Activated T-cell treated with anti-CD3 and anti-CD28 coated beads, Interleukin-2, amount 50 U/mL, for 24 hours (primary cell): Measurements from ENCODE around the gene USH1G.

Source experiments
- DNase-seq: peaks from one replicate; pipeline ENCODE4 v3.0.0-alpha.2; 2020
- H3K27ac Mint-ChIP-seq: 2 replicates; pipeline ENCODE4 v1.8.0; 2020; ENCODE audit warnings: mild to moderate bottlenecking, mixed read lengths
- H3K27me3 Mint-ChIP-seq: 2 replicates; pipeline ENCODE4 v1.8.0; 2020; ENCODE audit warnings: mixed read lengths
- H3K36me3 Mint-ChIP-seq: 2 replicates; pipeline ENCODE4 v1.8.0; 2020; ENCODE audit warnings: low read depth, mixed read lengths
- H3K4me1 Mint-ChIP-seq: 2 replicates; pipeline ENCODE4 v1.8.0; 2020; ENCODE audit warnings: low read depth, mixed read lengths
- H3K4me3 Mint-ChIP-seq: 2 replicates; pipeline ENCODE4 v1.8.0; 2020; ENCODE audit warnings: mild to moderate bottlenecking, moderate library complexity, mixed read lengths
- H3K9me3 Mint-ChIP-seq: 2 replicates; pipeline ENCODE4 v1.8.0; 2020; ENCODE audit warnings: mixed read lengths

The USH1G gene

DNA sequence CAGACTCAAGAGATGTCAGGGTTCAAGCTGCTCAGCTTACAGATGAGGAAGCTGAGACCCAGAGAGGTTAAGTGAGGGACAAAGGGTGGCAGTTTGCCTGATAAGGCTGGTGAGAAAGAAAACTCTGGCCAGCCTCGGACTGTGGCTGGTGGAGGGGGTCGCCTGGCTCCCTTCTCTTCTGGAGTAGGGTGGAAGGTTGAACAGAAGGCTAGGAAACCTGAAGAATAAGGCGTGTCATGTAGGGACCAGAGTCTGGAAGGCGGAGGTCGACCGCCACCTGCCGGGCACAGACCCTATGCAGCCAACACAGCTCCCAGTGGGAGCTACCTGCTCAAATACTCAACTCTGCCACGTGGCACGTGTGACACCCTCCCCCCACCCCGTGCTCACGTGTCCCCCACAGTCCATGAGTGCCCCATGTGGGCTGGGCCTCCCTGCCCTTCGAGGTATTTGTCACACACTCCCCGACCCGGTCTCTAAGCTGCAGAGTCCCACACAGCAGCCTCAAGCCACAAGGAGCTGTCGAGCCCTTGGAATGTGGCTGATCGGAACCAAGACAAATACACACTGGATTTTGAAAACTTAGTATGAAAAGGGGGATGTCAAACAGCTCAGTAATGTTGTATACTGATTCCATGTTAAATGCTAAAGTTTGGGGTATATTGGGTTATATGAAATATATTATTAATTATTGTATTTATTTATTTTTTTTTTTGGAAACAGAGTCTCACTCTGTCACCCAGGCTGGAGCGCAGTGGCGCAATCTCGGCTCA is 37.7 kb upstream of the USH1G start:
- no peak overlapping the region for H3K27ac Mint-ChIP-seq
- DNase-seq, result peak; percentile 59
- H3K27me3 Mint-ChIP-seq, result no peaks in the 10 kb centered on the region

DNA sequence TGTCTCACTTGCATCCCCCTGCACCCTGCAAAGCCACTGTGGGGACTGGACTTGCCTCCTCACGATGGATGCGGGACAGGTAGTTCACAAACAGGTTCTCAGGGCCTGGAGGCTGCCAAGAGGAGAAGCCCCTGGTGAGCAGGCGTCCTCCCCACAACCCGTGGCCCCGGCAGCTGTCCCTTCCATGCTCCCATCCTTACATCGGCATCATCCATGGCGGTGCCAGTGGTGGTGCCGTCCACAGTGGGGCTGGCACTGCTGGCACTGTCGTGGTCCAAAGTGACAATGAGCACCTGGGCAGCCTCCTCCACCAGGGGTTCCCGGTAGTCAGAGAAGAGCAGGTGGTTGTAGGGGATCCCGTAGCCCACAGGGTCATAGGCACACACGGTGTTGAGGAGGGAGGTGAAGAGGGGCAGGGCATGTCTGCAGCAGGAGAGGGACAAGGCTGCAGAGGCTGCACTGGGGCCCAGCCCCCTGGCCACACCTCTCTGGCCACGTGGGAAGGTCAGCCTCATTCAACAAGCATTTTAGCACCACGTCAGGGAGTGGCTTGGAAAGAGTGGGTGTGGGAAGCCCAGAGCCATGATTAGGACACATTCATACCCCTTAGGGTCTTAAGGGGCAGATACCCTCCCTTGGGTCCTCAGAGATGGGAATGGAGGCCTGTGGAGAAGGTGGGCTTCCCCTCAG is 36.9 kb upstream of the USH1G start:
- DNase-seq, result no peak
- no peaks in the 10 kb centered on the region for H3K27me3 Mint-ChIP-seq
- peaks cover 5% of the 10 kb centered on the region for H3K4me1 Mint-ChIP-seq
- no peak overlapping the region for H3K27ac Mint-ChIP-seq
- no peaks in the 10 kb centered on the region for H3K9me3 Mint-ChIP-seq
- no peaks in the 10 kb centered on the region for H3K36me3 Mint-ChIP-seq
- H3K4me3 Mint-ChIP-seq, result no peak overlapping the region

More for the DNA sequence above, 37.7 kb upstream of the USH1G start:
- Mint-ChIP-seq H3K4me3 (no peak overlapping the region), H3K9me3 (no peaks in the 10 kb centered on the region), H3K36me3 (no peaks in the 10 kb centered on the region), H3K4me1 (peaks cover 5% of the 10 kb centered on the region)

DNA sequence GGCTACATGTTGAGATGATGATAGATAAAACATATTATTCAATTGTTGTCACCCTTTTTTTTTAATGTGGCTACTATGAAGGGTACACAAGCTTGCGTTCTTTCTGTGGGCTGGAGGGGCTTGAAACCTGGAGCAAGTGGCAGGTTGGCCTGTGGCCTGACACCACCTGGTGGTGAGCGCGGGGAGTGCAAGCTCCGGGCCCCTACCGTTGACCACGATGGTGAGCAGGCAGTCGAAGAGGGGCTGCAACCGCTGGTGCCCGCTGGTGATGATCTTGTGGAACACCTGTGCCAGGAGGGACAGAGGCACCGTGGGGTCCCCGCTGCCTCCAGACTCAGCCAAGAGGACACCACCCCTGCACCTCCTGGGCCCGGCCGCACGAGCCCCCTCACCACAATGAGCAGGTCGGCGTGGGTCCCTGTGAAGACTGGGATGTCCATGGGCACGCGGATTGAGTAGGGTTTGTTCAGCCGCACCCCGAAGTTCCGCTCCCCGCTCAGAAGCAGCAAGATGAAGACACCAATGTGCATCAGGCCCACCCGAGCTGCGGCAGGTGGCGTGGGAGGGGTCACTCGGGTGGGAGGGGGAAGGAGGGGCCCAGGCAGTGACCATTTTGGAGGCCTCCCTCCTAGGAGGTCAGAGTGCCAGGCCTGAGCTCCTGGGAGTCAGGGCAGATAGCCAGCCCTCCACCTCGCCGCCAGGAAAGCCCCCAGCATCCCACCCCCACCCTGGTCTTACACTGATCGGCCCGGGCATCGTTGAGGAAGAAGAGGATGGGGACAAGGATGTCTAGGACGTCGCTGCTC is 35.1 kb upstream of the USH1G start:
- Mint-ChIP-seq H3K4me3 (no peak overlapping the region), H3K4me1 (peaks cover 5% of the 10 kb centered on the region), H3K9me3 (no peaks in the 10 kb centered on the region), H3K36me3 (no peaks in the 10 kb centered on the region), H3K27me3 (no peaks in the 10 kb centered on the region), H3K27ac (no peak overlapping the region)
- DNase-seq, result peak; percentile 89

DNA sequence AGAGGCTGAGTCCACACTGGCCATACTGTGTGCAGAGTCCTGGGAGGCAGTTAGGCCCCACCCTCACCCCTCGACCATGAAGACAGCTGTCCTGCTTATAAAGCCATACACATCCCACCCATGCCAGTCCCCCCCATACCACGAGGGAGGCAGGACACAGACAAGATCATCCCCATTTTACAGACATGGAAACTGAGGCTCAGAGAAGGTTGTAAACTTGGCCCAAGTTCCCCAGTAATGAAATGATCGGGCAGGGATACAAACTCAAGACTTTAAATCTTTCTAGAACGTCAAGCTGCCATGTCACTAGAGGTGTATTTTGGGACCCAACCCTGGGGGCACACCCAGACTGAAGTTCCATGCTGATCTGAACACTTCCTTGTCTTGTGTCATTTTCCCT is 33.0 kb upstream of the USH1G start:
- Mint-ChIP-seq H3K27me3 (no peaks in the 10 kb centered on the region), H3K4me1 (peaks cover 3% of the 10 kb centered on the region), H3K36me3 (no peaks in the 10 kb centered on the region), H3K9me3 (no peaks in the 10 kb centered on the region), H3K4me3 (no peak overlapping the region), H3K27ac (no peak overlapping the region)
- no peak for DNase-seq

DNA sequence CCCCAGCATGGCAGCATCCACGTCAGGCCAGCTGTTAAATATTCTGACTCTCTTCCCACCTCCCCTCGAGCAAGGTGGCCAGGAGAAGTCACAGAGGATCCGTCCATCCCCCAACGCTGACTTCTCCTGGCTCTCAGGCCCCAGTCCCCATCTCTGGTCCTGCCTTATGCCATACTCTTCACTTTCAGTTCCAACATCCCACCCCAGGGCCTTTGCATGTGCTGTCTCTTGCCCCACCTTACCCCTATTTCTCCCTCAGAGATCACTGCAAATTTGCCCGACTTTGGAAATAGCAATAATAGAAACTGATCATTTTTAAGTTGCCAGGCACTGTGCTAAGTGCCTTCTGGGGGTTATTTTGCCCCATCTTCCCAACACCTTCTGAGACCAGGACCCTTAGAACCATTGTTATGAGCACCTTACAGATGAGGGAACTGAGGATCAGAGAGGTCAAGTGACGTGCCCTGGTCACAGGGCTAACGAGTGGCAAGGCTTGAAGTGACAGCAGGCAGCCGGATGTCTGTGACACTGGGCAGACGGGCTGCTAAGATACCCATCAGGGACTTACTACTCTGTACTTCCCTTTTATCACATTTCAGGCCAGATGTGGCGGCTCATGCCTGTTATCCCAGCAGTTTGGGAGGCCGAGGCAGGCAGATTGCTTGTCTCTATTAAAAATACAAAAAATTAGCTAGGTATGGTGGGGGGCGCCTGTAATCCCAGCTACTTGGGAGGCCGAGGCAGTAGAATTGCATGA is 31.8 kb upstream of the USH1G start:
- no peak overlapping the region for H3K27ac Mint-ChIP-seq
- H3K27me3 Mint-ChIP-seq, result no peaks in the 10 kb centered on the region
- no peaks in the 10 kb centered on the region for H3K4me1 Mint-ChIP-seq
- H3K36me3 Mint-ChIP-seq, result no peaks in the 10 kb centered on the region
- H3K4me3 Mint-ChIP-seq, result no peak overlapping the region
- DNase-seq, result no peak
- H3K9me3 Mint-ChIP-seq, result no peaks in the 10 kb centered on the region

DNA sequence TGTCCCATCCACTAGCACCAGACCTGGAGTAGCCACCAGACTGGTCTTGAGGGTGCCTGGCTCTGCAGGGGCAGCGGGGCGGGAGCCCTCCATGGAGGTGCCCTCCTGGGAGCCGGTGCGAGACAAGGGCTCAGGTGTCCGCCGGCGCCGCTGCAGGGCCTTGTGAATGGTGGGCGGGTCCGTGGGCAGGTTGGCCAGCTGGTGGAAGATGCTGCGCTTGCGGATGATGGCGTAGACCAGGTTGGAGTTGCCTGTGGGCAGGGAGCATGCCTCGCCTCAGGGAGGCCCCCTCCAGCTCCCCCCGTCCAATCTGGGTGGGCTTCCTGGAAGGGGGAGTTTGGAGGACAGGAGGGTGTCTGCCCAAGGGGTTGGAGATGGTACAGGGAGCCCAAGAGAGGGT is 31.1 kb upstream of the USH1G start:
- Mint-ChIP-seq H3K4me3 (no peak overlapping the region), H3K27ac (no peak overlapping the region), H3K27me3 (no peaks in the 10 kb centered on the region), H3K36me3 (no peaks in the 10 kb centered on the region), H3K9me3 (no peaks in the 10 kb centered on the region), H3K4me1 (no peaks in the 10 kb centered on the region)
- DNase-seq, result no peak

DNA sequence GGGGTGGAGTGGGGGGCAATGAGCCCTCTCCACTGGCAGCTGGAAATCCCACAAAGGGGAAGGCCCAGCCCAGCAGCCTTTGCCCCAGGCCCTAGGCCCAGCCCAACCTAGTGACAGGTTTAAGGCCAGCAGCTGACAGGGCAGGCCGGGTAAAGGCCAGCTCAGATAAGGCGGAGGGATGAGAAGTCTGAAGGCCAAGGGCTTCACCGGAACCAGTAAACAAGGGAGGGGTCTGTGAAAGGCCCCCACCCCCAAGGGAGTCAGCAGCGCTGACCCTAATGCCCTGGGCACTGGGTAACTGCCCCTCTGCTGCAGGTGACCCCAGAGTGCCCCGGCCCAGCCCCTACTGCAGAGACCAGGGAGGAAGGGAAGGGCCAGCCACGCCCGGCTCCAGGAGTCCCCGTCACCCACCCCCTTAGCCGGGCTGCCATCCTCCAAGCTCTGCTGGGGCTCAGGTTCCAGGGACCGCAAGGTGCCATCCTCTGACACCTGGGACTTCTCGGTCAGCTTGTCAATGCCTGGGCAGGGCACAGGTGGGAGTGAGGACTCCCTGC is 30.2 kb upstream of the USH1G start:
- H3K4me3 Mint-ChIP-seq, result no peak overlapping the region
- H3K27ac Mint-ChIP-seq, result no peak overlapping the region
- H3K36me3 Mint-ChIP-seq, result no peaks in the 10 kb centered on the region
- H3K4me1 Mint-ChIP-seq, result no peaks in the 10 kb centered on the region
- H3K9me3 Mint-ChIP-seq, result no peaks in the 10 kb centered on the region
- DNase-seq, result no peak
- no peaks in the 10 kb centered on the region for H3K27me3 Mint-ChIP-seq

DNA sequence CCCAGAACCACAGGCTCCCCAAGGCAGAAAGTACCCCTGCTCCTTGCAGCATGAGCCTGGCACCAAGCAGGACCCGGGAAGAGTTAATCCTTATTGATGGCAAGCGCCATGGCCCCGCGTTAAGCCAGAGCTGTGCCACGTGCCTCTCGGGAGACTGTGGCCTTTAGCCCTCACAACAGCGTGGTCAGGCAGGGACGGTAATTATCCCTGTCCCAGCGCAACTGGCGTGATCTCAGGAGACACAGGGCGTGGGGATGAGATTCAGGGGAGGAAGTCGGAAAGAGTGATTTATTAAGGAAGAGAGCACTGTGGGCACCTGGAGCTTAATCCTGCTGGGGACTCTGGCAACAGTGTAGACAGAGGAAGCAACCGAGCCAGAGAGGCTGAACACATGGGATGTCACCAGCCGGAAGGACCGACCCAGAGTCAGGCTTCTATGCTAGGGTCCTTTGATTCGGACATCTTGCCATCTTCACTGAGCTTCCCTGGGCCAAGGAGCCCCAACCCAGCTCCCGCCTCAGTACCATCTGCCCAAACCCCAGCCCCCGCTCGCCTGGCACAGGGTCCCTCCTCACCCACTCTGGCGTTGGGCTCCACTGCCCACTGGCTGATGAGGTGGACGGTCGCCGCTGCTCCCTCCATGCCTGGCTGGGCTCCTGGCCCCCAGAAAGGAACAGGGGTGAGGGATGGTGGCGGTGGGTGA is 29.5 kb upstream of the USH1G start:
- no peak for DNase-seq
- Mint-ChIP-seq H3K27ac (no peak overlapping the region), H3K4me1 (no peaks in the 10 kb centered on the region), H3K36me3 (no peaks in the 10 kb centered on the region), H3K4me3 (no peak overlapping the region), H3K9me3 (no peaks in the 10 kb centered on the region), H3K27me3 (no peaks in the 10 kb centered on the region)

DNA sequence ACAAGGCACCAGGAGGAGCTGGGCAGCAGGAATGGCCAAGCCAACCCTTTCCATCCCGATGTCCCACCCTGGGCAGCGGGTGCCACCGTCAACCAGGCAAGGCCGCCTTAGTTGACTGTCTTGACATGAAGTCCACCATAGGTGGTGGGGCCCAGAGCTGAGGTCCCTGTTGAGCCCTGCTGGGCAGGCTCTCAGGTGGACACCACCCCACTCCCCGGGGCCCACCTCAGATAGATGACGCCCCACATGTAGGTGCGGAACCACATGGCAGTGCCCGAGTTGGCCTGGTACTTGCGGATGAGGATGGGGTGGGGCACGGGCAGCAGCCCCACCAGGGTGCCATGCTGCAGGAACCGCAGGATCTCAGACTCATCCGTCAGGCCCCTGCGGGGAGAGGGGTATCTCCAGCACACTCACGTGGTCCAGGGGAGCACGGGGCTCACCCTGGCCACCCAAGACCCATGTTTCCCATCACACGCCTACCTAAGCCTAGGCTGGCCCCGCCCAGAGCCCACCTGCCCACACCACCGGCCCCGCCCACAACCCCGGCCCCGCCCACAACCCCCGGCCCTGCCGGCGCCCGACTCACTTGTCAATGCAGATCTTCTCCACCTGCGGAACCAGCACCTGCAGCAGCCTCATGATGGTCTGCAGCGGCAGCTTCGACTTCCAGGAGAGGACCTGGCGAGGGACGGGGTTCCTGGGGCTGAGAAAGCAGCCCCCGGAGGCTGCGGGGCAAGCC is 28.8 kb upstream of the USH1G start:
- Mint-ChIP-seq H3K27ac (no peak overlapping the region), H3K36me3 (no peaks in the 10 kb centered on the region), H3K4me3 (no peak overlapping the region), H3K4me1 (no peaks in the 10 kb centered on the region), H3K9me3 (no peaks in the 10 kb centered on the region), H3K27me3 (no peaks in the 10 kb centered on the region)
- DNase-seq, result no peak

DNA sequence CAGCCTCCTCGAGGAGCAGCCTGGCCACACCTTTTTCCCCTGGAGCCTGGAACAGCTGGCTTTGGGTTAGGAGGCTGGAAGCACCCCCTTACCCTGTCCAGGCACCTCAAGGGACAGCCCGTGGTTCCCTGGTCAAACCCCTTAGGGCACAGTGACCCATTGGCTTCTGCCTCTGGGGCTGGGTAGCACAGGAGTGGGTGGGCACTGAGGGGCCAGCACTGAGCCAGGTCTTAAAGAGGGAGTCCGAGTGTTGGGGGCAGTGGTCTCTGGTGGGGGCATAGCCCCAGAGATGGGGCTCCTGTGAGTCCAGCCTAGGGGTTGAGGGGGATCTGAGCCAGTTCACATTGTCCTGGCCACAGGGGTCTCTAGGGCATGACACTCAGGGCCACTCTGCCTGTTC is 28.0 kb upstream of the USH1G start:
- no peaks in the 10 kb centered on the region for H3K36me3 Mint-ChIP-seq

DNA sequence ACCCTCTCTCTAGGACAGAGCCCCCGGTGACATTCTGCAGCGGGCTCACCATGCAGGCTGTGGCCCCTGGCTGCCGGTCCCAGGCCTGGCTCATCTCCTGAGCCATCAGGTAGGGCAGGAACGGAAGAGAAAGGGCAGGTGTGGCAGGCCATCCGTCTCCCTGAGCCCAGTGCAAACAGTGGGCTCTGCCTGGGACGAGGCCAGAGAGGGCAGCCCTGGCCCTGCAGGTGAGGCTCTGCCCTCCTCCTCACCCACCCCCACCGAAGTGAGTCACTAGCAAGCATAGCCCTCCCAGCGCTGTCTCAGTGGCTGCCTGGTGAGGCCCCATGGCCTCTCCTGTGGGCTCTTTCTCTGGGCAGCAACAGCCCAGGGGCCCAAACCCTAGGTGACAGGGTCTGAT is 27.2 kb upstream of the USH1G start:
- no peaks in the 10 kb centered on the region for H3K9me3 Mint-ChIP-seq
- H3K4me3 Mint-ChIP-seq, result no peak overlapping the region
- no peak for DNase-seq
- H3K4me1 Mint-ChIP-seq, result no peaks in the 10 kb centered on the region
- H3K27me3 Mint-ChIP-seq, result peaks cover 3% of the 10 kb centered on the region
- no peak overlapping the region for H3K27ac Mint-ChIP-seq
- no peaks in the 10 kb centered on the region for H3K36me3 Mint-ChIP-seq

More for the DNA sequence above, 28.0 kb upstream of the USH1G start:
- H3K9me3 Mint-ChIP-seq, result no peaks in the 10 kb centered on the region
- H3K27ac Mint-ChIP-seq, result no peak overlapping the region
- H3K27me3 Mint-ChIP-seq, result no peaks in the 10 kb centered on the region
- no peak for DNase-seq
- no peaks in the 10 kb centered on the region for H3K4me1 Mint-ChIP-seq
- H3K4me3 Mint-ChIP-seq, result no peak overlapping the region

DNA sequence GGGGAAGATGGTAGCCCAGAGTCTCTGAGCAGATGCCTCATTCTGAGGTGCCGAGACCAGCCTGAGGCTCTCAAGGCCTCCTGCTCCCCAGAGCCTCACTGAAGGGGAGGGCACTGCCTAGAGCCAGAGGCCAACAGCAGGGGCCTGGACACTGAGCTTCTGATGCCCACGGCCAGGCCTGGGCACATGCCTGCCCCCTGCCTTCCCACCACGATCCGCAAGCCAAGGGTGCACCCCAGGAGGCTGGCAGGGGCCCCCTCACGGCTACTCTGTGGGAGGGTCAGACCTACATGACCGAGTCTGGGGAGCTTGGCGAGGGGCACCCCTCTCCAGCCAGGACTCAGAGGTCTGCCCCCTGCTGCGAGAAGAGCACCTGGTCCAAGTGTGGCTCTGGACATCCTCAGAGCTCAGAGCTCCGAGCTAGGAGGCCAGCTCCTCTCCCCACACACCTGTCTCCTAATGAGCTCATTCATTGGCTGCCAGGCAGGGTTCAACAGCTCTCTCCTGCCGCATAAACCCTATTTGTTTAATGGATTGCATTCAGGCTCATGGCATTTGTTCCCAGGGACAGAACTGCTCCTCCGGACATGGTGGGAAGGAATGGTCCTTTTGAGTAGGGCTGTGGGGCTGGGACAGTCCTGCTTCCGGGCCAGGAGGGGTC is 26.5 kb upstream of the USH1G start:
- no peak for DNase-seq
- Mint-ChIP-seq H3K36me3 (no peaks in the 10 kb centered on the region), H3K4me1 (no peaks in the 10 kb centered on the region), H3K4me3 (no peak overlapping the region), H3K9me3 (no peaks in the 10 kb centered on the region), H3K27ac (no peak overlapping the region), H3K27me3 (peaks cover 5% of the 10 kb centered on the region)
